NK-92 (cell line): ENCODE measurements around the gene GNA12.

ENCODE experiments used
- DNase-seq: peaks from one replicate; lab custom pipeline; 2025; ENCODE audit not compliant: unreplicated experiment; lab: John Stamatoyannopoulos, UW

Gene GNA12

GRCh38 chr7:2844153-2845033 lies at the start of gene GNA12:
GNA12 (minus strand) TSS chr7:2844308; CDS start chr7:2844161, 147 bp downstream.
- DNase-seq = peak; percentile 80

GRCh38 chr7:2893411-2893861 lies 49.3 kb upstream of the GNA12 start:
- DNase-seq = no peak

- DNase-seq = no peak
Observed at GRCh38 chr7:2892549-2892948, 48.4 kb upstream of the GNA12 start.

GRCh38 chr7:2887816-2888215 lies 43.7 kb upstream of the GNA12 start:
- no peak for DNase-seq

- DNase-seq = no peak
Observed at GRCh38 chr7:2886900-2887299, 42.8 kb upstream of the GNA12 start.

GRCh38 chr7:2886391-2886790 lies 42.3 kb upstream of the GNA12 start:
- no peak for DNase-seq

- no peak for DNase-seq
Observed at GRCh38 chr7:2884161-2884560, 40.1 kb upstream of the GNA12 start.

GRCh38 chr7:2883101-2883500 lies 39.0 kb upstream of the GNA12 start:
- DNase-seq = no peak

- DNase-seq = no peak
Observed at GRCh38 chr7:2882111-2882510, 38.0 kb upstream of the GNA12 start.

- DNase-seq = no peak
Observed at GRCh38 chr7:2880874-2881533, 36.9 kb upstream of the GNA12 start.

GRCh38 chr7:2880051-2880450 lies 35.9 kb upstream of the GNA12 start:
- DNase-seq = no peak

- no peak for DNase-seq
Observed at GRCh38 chr7:2879354-2879753, 35.2 kb upstream of the GNA12 start.

GRCh38 chr7:2878306-2878705 lies 34.2 kb upstream of the GNA12 start:
- DNase-seq = no peak

- no peak for DNase-seq
Observed at GRCh38 chr7:2876031-2876731, 32.1 kb upstream of the GNA12 start.

- no peak for DNase-seq
Observed at GRCh38 chr7:2873686-2874551, 29.8 kb upstream of the GNA12 start.

GRCh38 chr7:2873146-2873545 lies 29.0 kb upstream of the GNA12 start:
- no peak for DNase-seq

GRCh38 chr7:2872296-2872874 lies 28.3 kb upstream of the GNA12 start:
- no peak for DNase-seq

GRCh38 chr7:2870471-2870931 lies 26.4 kb upstream of the GNA12 start:
- DNase-seq = no peak

- no peak for DNase-seq
Observed at GRCh38 chr7:2869981-2870380, 25.9 kb upstream of the GNA12 start.

GRCh38 chr7:2866601-2867000 lies 22.5 kb upstream of the GNA12 start:
- DNase-seq = no peak
